Measurements from ENCODE around the gene PRSS38. TPM values are rescaled to one million over a fixed set of nuclear protein-coding genes. Genes with fewer than 3 reads are reported as not detected.

Gene PRSS38
- polyA plus RNA-seq, 3 donors: not detected

DNA sequence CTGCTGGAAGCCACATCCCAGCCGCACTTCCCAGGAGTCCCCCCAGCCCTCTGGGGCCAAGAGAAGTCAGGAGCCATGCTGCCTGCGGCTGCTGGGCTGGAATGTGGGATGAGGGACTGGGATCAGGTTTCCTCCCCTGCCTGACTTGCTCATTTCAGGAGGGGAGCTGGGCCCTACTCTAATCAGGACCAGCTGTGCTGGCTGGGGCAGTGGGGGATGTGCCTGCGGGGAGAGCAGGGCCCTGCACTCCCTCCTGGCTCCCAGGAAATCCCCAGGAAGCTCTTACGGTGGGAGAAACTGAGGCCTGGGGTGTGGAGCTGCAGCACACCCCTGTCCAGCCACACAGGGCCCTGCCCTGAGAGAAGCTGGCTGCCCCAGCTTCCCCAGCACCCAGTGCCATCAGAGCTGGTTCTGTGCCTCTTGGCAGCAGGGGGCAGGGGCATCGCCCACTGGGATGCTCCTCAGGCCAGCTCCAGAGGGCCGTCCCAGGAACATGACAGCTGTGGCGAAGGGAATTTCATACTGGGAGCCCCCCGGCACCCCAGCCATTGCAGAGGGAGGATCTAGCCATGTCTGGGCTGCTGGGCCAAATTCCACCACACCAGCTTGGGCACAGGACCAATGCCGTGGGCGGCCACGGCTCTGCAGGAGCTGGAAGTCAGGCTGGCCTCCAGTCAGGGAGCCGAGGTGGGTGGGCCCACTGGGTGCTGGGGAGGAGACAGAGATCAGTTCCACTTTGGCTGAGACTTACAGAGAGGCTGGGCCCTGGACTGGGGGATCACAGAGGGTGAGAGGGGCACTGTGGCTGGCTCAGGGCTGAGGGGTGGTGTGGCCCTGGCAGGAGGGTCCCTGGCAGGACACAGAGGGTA is 21.3 kb upstream of the PRSS38 start:
- 78% methylated on average over 8 of the region's 12 CpGs for WGBS (ENCODE audit: insufficient coverage)

GRCh38 chr1:227794817-227795192 is 20.7 kb upstream of the PRSS38 start:
- Histone ChIP-seq H3K27ac (ENCODE audit: low read depth in 1 of 2, low read length in 2 of 2) (no peak overlapping the region), H3K36me3 (replicated peaks in 1 of 2; ENCODE audit: control insufficient read depth in 1 of 2, insufficient read depth in 2 of 2, low read length in 2 of 2) (no peaks in the 10 kb centered on the region), H3K27me3 (ENCODE audit: control insufficient read depth in 2 of 2, insufficient read depth in 2 of 2, low read length in 2 of 2) (peaks cover 0 to 3% of the 10 kb centered on the region in 2 donors), H2AFZ (ENCODE audit: insufficient read depth, low read depth, low read length, poor library complexity, severe bottlenecking) (no peak overlapping the region), H4K20me1 (ENCODE audit: insufficient read depth, low read length) (no peaks in the 10 kb centered on the region), H3K79me2 (ENCODE audit: insufficient read depth, low read length) (no peaks in the 10 kb centered on the region), H3K4me2 (replicated peaks; ENCODE audit: extremely low read depth, low read length, poor library complexity, severe bottlenecking) (no peak overlapping the region), H3K9ac (ENCODE audit: insufficient read depth, low read length, poor library complexity, severe bottlenecking) (no peak overlapping the region), H3K9me3 (replicated peaks in 1 of 2; ENCODE audit: control insufficient read depth in 1 of 2, insufficient read depth in 1 of 2, low read length in 2 of 2) (no peaks in the 10 kb centered on the region), H3K4me3 (replicated peaks in 1 of 3; ENCODE audit: low read depth in 2 of 3, low read length in 3 of 3) (no peak overlapping the region), H3K4me1 (ENCODE audit: control insufficient read depth in 1 of 2, insufficient read depth in 2 of 2, low read length in 2 of 2) (no peaks in the 10 kb centered on the region)
- DNase-seq: no peak
- peaks cover 0 to 10% (median 7%) of the 10 kb centered on the region in 3 donors for H3K27me3 Mint-ChIP-seq (ENCODE audit: low read depth in 3 of 3)
- H3K36me3 Mint-ChIP-seq: no peaks in the 10 kb centered on the region
- WGBS (ENCODE audit: insufficient coverage): 80% methylated on average over 4 of the region's 11 CpGs
- no peak overlapping the region for H3K27ac Mint-ChIP-seq
- no peaks in the 10 kb centered on the region for H3K9me3 Mint-ChIP-seq
- H3K4me1 Mint-ChIP-seq: no peaks in the 10 kb centered on the region
- intact Hi-C loops (cut with micrococcal nuclease): no loop called here
- H3K4me3 Mint-ChIP-seq: no peak overlapping the region
- no peak for TF ChIP-seq CTCF (IDR thresholded peaks at IDR 0.05)

More for the DNA sequence above, 21.3 kb upstream of the PRSS38 start:
- H3K27ac ChIP-seq (ENCODE audit: low read depth in 1 of 2, low read length in 2 of 2): no peak overlapping the region
- no peaks in the 10 kb centered on the region for H4K20me1 ChIP-seq (ENCODE audit: insufficient read depth, low read length)
- no peak for TF ChIP-seq CTCF (IDR thresholded peaks at IDR 0.05)
- Mint-ChIP-seq H3K36me3 (no peaks in the 10 kb centered on the region), H3K4me3 (no peak overlapping the region), H3K27me3 (ENCODE audit: low read depth in 3 of 3) (peaks cover 4 to 13% (median 10%) of the 10 kb centered on the region in 3 donors), H3K27ac (peak overlapping the region in 1 of 7 donors; percentile 13), H3K4me1 (peaks cover 1% of the 10 kb centered on the region), H3K9me3 (no peaks in the 10 kb centered on the region)
- no peaks in the 10 kb centered on the region for H3K4me1 ChIP-seq (ENCODE audit: control insufficient read depth in 1 of 2, insufficient read depth in 2 of 2, low read length in 2 of 2)
- no peaks in the 10 kb centered on the region for H3K36me3 ChIP-seq (replicated peaks in 1 of 2; ENCODE audit: control insufficient read depth in 1 of 2, insufficient read depth in 2 of 2, low read length in 2 of 2)
- H3K4me3 ChIP-seq (replicated peaks in 1 of 3; ENCODE audit: low read depth in 2 of 3, low read length in 3 of 3): no peak overlapping the region
- H3K79me2 ChIP-seq (ENCODE audit: insufficient read depth, low read length): no peaks in the 10 kb centered on the region
- no peaks in the 10 kb centered on the region for H3K9me3 ChIP-seq (replicated peaks in 1 of 2; ENCODE audit: control insufficient read depth in 1 of 2, insufficient read depth in 1 of 2, low read length in 2 of 2)
- H3K27me3 ChIP-seq (ENCODE audit: control insufficient read depth in 2 of 2, insufficient read depth in 2 of 2, low read length in 2 of 2): peaks cover 0 to 8% of the 10 kb centered on the region in 2 donors
- H2AFZ ChIP-seq (ENCODE audit: insufficient read depth, low read depth, low read length, poor library complexity, severe bottlenecking): no peak overlapping the region
- no peak overlapping the region for H3K4me2 ChIP-seq (replicated peaks; ENCODE audit: extremely low read depth, low read length, poor library complexity, severe bottlenecking)
- intact Hi-C loops (cut with micrococcal nuclease): no loop called here
- no peak overlapping the region for H3K9ac ChIP-seq (ENCODE audit: insufficient read depth, low read length, poor library complexity, severe bottlenecking)
- DNase-seq: no peak

Data from CD14-positive monocyte (primary cell).